ENCODE results near the gene DLEC1.

The DLEC1 gene

GRCh38 chr3:37996785-37997301, 42.2 kb upstream of the DLEC1 start:
- no peak overlapping the region for H3K4me3 ChIP-seq (ENCODE audit: low read depth, low read length)
- TF ChIP-seq, protein P1, sequence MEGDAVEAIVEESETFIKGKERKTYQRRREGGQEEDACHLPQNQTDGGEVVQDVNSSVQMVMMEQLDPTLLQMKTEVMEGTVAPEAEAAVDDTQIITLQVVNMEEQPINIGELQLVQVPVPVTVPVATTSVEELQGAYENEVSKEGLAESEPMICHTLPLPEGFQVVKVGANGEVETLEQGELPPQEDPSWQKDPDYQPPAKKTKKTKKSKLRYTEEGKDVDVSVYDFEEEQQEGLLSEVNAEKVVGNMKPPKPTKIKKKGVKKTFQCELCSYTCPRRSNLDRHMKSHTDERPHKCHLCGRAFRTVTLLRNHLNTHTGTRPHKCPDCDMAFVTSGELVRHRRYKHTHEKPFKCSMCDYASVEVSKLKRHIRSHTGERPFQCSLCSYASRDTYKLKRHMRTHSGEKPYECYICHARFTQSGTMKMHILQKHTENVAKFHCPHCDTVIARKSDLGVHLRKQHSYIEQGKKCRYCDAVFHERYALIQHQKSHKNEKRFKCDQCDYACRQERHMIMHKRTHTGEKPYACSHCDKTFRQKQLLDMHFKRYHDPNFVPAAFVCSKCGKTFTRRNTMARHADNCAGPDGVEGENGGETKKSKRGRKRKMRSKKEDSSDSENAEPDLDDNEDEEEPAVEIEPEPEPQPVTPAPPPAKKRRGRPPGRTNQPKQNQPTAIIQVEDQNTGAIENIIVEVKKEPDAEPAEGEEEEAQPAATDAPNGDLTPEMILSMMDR (IDR thresholded peaks at IDR 0.05; ENCODE audit: insufficient read depth, low read depth, low read length, missing control alignments): peak; percentile 98
- peak; percentile 90 for DNase-seq (ENCODE audit: low read depth)

DNA sequence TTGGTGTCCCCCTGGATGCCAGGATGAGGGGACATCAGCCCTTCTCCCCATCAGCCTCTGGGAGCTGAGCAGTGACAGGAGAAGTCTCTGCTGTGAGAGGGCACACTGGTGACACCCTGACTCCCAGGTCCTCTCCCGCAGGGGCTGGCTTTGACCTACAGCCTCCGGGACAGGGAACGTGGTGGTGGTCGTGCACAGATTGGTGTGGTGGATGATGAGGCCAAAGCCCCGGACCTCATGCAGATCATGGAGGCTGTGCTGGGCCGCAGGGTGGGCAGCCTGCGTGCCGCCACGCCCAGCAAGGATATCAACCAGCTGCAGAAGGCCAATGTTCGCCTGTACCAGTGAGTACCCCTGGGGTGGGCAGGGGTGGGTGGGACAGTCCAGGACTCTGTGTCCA, 41.7 kb upstream of the DLEC1 start:
- TF ChIP-seq, protein P1 (IDR thresholded peaks at IDR 0.05; ENCODE audit: insufficient read depth, low read depth, low read length, missing control alignments): no peak
- no peak for DNase-seq (ENCODE audit: low read depth)
- H3K4me3 ChIP-seq (ENCODE audit: low read depth, low read length): no peak overlapping the region

DNA sequence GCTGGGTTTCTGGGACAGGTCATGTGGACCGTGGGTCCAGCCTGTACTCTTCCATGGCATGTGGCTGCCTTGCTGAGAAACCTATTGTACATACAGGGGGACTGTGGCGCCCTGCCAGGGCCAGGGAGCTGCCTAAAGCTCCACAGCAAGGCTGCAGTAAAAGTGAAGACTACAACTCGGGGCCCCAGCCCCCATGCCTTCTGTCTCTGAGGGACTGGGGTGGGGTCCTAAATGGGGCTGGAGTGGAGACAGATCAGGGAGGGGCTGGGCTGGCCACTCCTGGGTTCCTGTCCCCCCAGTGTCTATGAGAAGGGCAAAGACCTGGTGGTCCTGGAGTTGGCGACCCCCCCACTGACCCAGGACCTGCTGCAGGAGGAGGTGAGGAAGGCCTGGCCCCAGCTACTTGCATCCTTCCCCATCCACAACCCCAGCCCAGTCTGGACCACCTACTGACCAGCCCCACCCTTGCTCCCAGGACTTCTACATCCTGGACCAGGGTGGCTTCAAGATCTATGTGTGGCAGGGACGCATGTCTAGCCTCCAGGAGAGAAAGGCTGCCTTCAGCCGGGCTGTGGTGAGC, 41.1 kb upstream of the DLEC1 start:
- H3K4me3 ChIP-seq (ENCODE audit: low read depth, low read length): no peak overlapping the region
- TF ChIP-seq, protein P1 (IDR thresholded peaks at IDR 0.05; ENCODE audit: insufficient read depth, low read depth, low read length, missing control alignments): no peak
- DNase-seq (ENCODE audit: low read depth): no peak

- no peak overlapping the region for H3K4me3 ChIP-seq (ENCODE audit: low read depth, low read length)
- TF ChIP-seq, protein P1 (IDR thresholded peaks at IDR 0.05; ENCODE audit: insufficient read depth, low read depth, low read length, missing control alignments): no peak
- DNase-seq (ENCODE audit: low read depth): no peak
Observed at GRCh38 chr3:37999836-38000235, 39.2 kb upstream of the DLEC1 start.

GRCh38 chr3:38000242-38000916, 38.6 kb upstream of the DLEC1 start:
- no peak for DNase-seq (ENCODE audit: low read depth)
- H3K4me3 ChIP-seq (ENCODE audit: low read depth, low read length): no peak overlapping the region
- TF ChIP-seq, protein P1 (IDR thresholded peaks at IDR 0.05; ENCODE audit: insufficient read depth, low read depth, low read length, missing control alignments): no peak

DNA sequence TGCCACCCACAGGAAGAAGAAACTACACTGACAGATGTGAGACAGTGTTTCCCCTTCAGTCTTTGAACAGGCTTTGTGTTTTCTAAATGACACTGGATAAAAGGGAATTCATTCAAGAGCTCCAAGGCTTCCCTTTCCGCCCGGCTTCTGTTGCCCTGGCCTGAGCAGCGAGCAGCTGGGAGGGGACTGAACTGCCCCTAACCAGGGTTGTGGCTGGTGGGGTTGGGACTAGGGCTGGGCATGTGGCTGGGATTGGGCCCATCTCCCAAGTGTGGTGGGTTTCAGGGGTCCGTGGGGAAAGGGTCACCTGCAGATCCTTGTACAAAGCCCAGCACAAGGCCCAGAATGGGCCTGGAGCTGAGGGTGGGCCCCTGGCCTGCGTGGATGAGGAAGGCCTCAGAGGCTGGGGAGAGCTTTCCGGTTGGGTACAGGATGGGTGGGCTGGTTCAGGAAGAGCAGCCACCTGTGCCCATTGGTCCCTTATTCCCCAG, 38.0 kb upstream of the DLEC1 start:
- no peak for DNase-seq (ENCODE audit: low read depth)
- TF ChIP-seq, protein P1 (IDR thresholded peaks at IDR 0.05; ENCODE audit: insufficient read depth, low read depth, low read length, missing control alignments): no peak
- no peak overlapping the region for H3K4me3 ChIP-seq (ENCODE audit: low read depth, low read length)
